Stimulated activated CD8-positive, alpha-beta memory T cell treated with anti-CD3 and anti-CD28 coated beads, Interleukin-4, amount 100 ng/mL, for 48 hours (primary cell): ENCODE data around the gene BCAT1.
A peak's percentile ranks its signal among the peaks of the same experiment; 100 is the strongest.

Source experiments
- DNase-seq: peaks from one replicate; pipeline ENCODE4 v3.0.0-alpha.2; 2020

The BCAT1 gene

GRCh38 chr12:24803430-24804245 is 145.3 kb downstream of the BCAT1 start:
- DNase-seq, result no peak

- no peak for DNase-seq
Measured at GRCh38 chr12:24798335-24798734, 150.6 kb downstream of the BCAT1 start.

- no peak for DNase-seq
Measured at GRCh38 chr12:24797901-24798300, 151.0 kb downstream of the BCAT1 start.

GRCh38 chr12:24796876-24797275 is 152.0 kb downstream of the BCAT1 start:
- DNase-seq, result no peak

- peak; percentile 28 for DNase-seq
Measured at GRCh38 chr12:24795699-24796347, 153.1 kb downstream of the BCAT1 start.

- no peak for DNase-seq
Measured at GRCh38 chr12:24791622-24792021, 157.3 kb downstream of the BCAT1 start.

- no peak for DNase-seq
Measured at GRCh38 chr12:24788886-24789285, 160.0 kb downstream of the BCAT1 start.

- no peak for DNase-seq
Measured at GRCh38 chr12:24780697-24781368, 168.1 kb downstream of the BCAT1 start.

GRCh38 chr12:24778486-24779304 is 170.2 kb downstream of the BCAT1 start:
- no peak for DNase-seq

- no peak for DNase-seq
Measured at GRCh38 chr12:24777359-24777758, 171.5 kb downstream of the BCAT1 start.

GRCh38 chr12:24776861-24777260 is 172.0 kb downstream of the BCAT1 start:
- no peak for DNase-seq

GRCh38 chr12:24775073-24775472 is 173.8 kb downstream of the BCAT1 start:
- no peak for DNase-seq

- no peak for DNase-seq
Measured at GRCh38 chr12:24773996-24774395, 174.9 kb downstream of the BCAT1 start.

GRCh38 chr12:24772813-24773212 is 176.1 kb downstream of the BCAT1 start:
- DNase-seq, result no peak

GRCh38 chr12:24770821-24771220 is 178.1 kb downstream of the BCAT1 start:
- DNase-seq, result no peak

GRCh38 chr12:24770334-24770733 is 178.6 kb downstream of the BCAT1 start:
- DNase-seq, result no peak

- no peak for DNase-seq
Measured at GRCh38 chr12:24769682-24770081, 179.2 kb downstream of the BCAT1 start.

GRCh38 chr12:24768415-24768814 is 180.5 kb downstream of the BCAT1 start:
- DNase-seq, result no peak

GRCh38 chr12:24767016-24767415 is 181.9 kb downstream of the BCAT1 start:
- DNase-seq, result no peak

GRCh38 chr12:24764712-24765111 is 184.2 kb downstream of the BCAT1 start:
- DNase-seq, result no peak

- no peak for DNase-seq
Measured at GRCh38 chr12:24760606-24761378, 188.1 kb downstream of the BCAT1 start.

- DNase-seq, result no peak
Measured at GRCh38 chr12:24760162-24760561, 188.7 kb downstream of the BCAT1 start.
